Body of pancreas (tissue), 4 donors: Measurements from ENCODE around the gene NACC2.

Experiments used
- POLR2A ChIP-seq, 3 donors: fragments of 450-650 bp; IDR thresholded peaks; one replicate each; pipeline ENCODE4 v1.6.1; 2016; ENCODE audit warnings: antibody characterized with exemption in 3 of 3, mild to moderate bottlenecking in 2 of 3
- TF ChIP-seq, protein P1 (sequence below), 7 experiments: fragments of 450-650 bp in 4 of 7; fragments of 200-600 bp in 3 of 7; sonication (generic) in 3 of 7; IDR thresholded peaks; one replicate each; pipeline ENCODE4 v1.5.1; 2016 to 2019; ENCODE audit warnings: antibody characterized with exemption in 7 of 7

DNA sequence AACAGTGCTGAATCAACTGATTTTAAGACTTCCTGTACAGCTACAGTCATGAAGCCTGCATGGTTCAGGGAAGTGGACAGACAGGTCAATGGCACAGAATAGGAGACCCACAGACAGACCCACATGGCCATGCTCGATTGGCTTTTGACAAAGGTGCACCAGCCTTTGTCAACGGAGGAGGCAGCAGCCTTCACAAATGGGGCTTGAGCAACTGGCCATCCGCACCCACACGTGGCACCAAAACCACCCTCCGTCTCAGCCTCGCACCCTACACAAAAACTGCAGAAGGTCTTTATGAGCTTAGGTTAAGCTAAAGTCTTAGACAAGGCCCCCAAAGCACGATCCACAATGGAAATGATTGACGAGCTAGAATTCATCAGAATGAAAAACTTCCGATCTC, 74.4 kb downstream of the NACC2 start:
- no peak for TF ChIP-seq POLR2A (IDR thresholded peaks at IDR 0.05)
- TF ChIP-seq, protein P1, sequence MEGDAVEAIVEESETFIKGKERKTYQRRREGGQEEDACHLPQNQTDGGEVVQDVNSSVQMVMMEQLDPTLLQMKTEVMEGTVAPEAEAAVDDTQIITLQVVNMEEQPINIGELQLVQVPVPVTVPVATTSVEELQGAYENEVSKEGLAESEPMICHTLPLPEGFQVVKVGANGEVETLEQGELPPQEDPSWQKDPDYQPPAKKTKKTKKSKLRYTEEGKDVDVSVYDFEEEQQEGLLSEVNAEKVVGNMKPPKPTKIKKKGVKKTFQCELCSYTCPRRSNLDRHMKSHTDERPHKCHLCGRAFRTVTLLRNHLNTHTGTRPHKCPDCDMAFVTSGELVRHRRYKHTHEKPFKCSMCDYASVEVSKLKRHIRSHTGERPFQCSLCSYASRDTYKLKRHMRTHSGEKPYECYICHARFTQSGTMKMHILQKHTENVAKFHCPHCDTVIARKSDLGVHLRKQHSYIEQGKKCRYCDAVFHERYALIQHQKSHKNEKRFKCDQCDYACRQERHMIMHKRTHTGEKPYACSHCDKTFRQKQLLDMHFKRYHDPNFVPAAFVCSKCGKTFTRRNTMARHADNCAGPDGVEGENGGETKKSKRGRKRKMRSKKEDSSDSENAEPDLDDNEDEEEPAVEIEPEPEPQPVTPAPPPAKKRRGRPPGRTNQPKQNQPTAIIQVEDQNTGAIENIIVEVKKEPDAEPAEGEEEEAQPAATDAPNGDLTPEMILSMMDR (IDR thresholded peaks at IDR 0.05) = no peak
